Neuronal stem cell (in vitro differentiated cells): ENCODE data around the gene GCKR.

ENCODE experiments used
- DNase-seq: peaks from one replicate; pipeline ENCODE4 v3.0.0-alpha.2; 2013; ENCODE audit warnings: low spot score
- H2AFZ ChIP-seq: one replicate; pipeline ENCODE4 v1.6.1; 2013; ENCODE audit warnings: mild to moderate bottlenecking, low read length, inconsistent platforms
- H2AK5ac ChIP-seq: 2 replicates; pipeline ENCODE4 v1.6.1; 2013; ENCODE audit warnings: low read depth, mild to moderate bottlenecking, inconsistent platforms, low read length, moderate library complexity, mixed read lengths
- H2BK120ac ChIP-seq: 2 replicates; pipeline ENCODE4 v1.6.1; 2013; ENCODE audit warnings: low read depth, mild to moderate bottlenecking, inconsistent platforms, low read length, moderate library complexity, mixed read lengths
- H2BK12ac ChIP-seq: one replicate; pipeline ENCODE4 v1.6.1; 2013; ENCODE audit warnings: low read length, inconsistent platforms
- H2BK15ac ChIP-seq: 2 replicates; pipeline ENCODE4 v1.6.1; 2013; ENCODE audit warnings: mild to moderate bottlenecking, low read length, inconsistent platforms, mixed read lengths
- H2BK5ac ChIP-seq: one replicate; pipeline ENCODE4 v1.6.1; 2013; ENCODE audit warnings: inconsistent platforms, mild to moderate bottlenecking, low read length, moderate library complexity
- H3K14ac ChIP-seq: one replicate; pipeline ENCODE4 v1.6.1; 2013; ENCODE audit warnings: low read length, inconsistent platforms
- H3K18ac ChIP-seq: 2 replicates; pipeline ENCODE4 v1.6.1; 2013; ENCODE audit warnings: low read length, inconsistent platforms
- H3K23ac ChIP-seq: 2 replicates; pipeline ENCODE4 v1.6.1; 2013; ENCODE audit warnings: low read depth, mild to moderate bottlenecking, mixed read lengths, low read length, inconsistent platforms; ENCODE audit not compliant: poor library complexity
- H3K27ac ChIP-seq: replicated peaks from 3 replicates; pipeline ENCODE4 v1.5.1; 2013; ENCODE audit warnings: low read length, inconsistent platforms
- H3K27me3 ChIP-seq, 3 experiments: 2 replicates each; pipeline ENCODE4 v1.6.1; 2013; ENCODE audit warnings: low read length in 3 of 3, mild to moderate bottlenecking in 2 of 3, inconsistent platforms in 1 of 3, low read depth in 1 of 3, mixed read lengths in 1 of 3, moderate library complexity in 1 of 3; ENCODE audit not compliant: control insufficient read depth in 3 of 3, insufficient read depth in 3 of 3
- H3K36me3 ChIP-seq, 2 donors: replicated peaks in 1 of 2; 2 replicates each; pipeline ENCODE4 v1.6.1; 2013; ENCODE audit warnings: low read length in 2 of 2; ENCODE audit not compliant: control insufficient read depth in 2 of 2, insufficient read depth in 2 of 2
- H3K4ac ChIP-seq: 2 replicates; pipeline ENCODE4 v1.6.1; 2013; ENCODE audit warnings: inconsistent platforms, mild to moderate bottlenecking, low read length, moderate library complexity
- H3K4me1 ChIP-seq, 2 donors: 1 replicate in 1 of 2; 2 replicates in 1 of 2; pipeline ENCODE4 v1.6.1; 2013; ENCODE audit warnings: low read length in 2 of 2, low read depth in 1 of 2; ENCODE audit not compliant: control insufficient read depth in 2 of 2, insufficient read depth in 1 of 2
- H3K4me2 ChIP-seq: one replicate; pipeline ENCODE4 v1.6.1; 2013; ENCODE audit warnings: mild to moderate bottlenecking, low read length, inconsistent platforms; ENCODE audit not compliant: insufficient read depth, poor library complexity, severe bottlenecking
- H3K4me3 ChIP-seq, 2 donors: 2 replicates each; pipeline ENCODE4 v1.5.1; 2013; ENCODE audit warnings: low read length in 2 of 2, mild to moderate bottlenecking in 2 of 2, inconsistent platforms in 1 of 2, moderate library complexity in 1 of 2
- H3K79me1 ChIP-seq: one replicate; pipeline ENCODE4 v1.6.1; 2013; ENCODE audit warnings: low read depth, mild to moderate bottlenecking, inconsistent platforms, low read length, moderate library complexity
- H3K9ac ChIP-seq: one replicate; pipeline ENCODE4 v1.6.1; 2013; ENCODE audit warnings: mild to moderate bottlenecking, low read depth, low read length, inconsistent platforms; ENCODE audit not compliant: poor library complexity
- H3K9me3 ChIP-seq, 2 donors: replicated peaks in 1 of 2; 2 replicates each; pipeline versions ENCODE3 to v1.6.1; 2013; ENCODE audit warnings: low read length in 2 of 2, mild to moderate bottlenecking in 2 of 2, inconsistent platforms in 1 of 2, low read depth in 1 of 2, mixed read lengths in 1 of 2, moderate library complexity in 1 of 2; ENCODE audit not compliant: control insufficient read depth in 2 of 2, insufficient read depth in 1 of 2
- H4K8ac ChIP-seq: one replicate; pipeline ENCODE4 v1.6.1; 2013; ENCODE audit warnings: low read depth, mild to moderate bottlenecking, inconsistent platforms, low read length, moderate library complexity
- H4K91ac ChIP-seq: one replicate; pipeline ENCODE4 v1.6.1; 2013; ENCODE audit warnings: low read length, low read depth, mild to moderate bottlenecking, inconsistent platforms; ENCODE audit not compliant: poor library complexity
- WGBS, 2 donors: extraction: QIAGEN DNeasy Blood & Tissue Kit; methylation state at CpG; one replicate each; pipeline ENCODE4 v1.1.7; 2013; ENCODE audit warnings: missing lambda C conversion rate in 2 of 2, mixed read lengths in 1 of 2; ENCODE audit not compliant: insufficient read length in 2 of 2, insufficient replicate concordance in 1 of 2; ENCODE audit errors: extremely low coverage in 2 of 2; 5-methylcytosine and 5-hydroxymethylcytosine counted together

GCKR gene

DNA sequence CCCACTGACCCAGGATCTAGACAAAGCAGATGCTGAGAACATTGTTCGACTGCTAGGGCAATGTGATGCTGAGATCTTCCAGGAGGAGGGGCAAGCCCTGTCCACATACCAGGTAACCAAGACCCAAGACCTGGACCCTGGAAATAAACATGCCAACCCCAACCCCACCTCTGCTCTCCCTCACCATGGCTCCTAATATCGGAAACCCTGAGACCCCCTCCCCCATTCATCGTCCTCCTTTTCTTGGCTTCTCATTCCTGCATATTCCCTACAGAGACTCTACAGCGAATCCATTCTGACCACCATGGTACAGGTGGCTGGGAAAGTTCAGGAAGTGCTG lies 619 bp downstream of the GCKR start:
- no peak for DNase-seq
- no peak overlapping the region for H2BK5ac ChIP-seq
- no peaks in the 10 kb centered on the region for H3K36me3 ChIP-seq
- H3K18ac ChIP-seq = no peak overlapping the region
- H4K8ac ChIP-seq = no peak overlapping the region
- H2BK15ac ChIP-seq = no peak overlapping the region
- H2BK120ac ChIP-seq = no peak overlapping the region
- peaks cover 0 to 62% (median 10%) of the 10 kb centered on the region in 3 experiments for H3K27me3 ChIP-seq
- no peak overlapping the region for H3K27ac ChIP-seq
- H3K14ac ChIP-seq = no peak overlapping the region
- H2AK5ac ChIP-seq = peak overlapping the region; percentile 28
- H3K23ac ChIP-seq = no peak overlapping the region
- no peak overlapping the region for H3K4ac ChIP-seq
- H3K9me3 ChIP-seq = no peaks in the 10 kb centered on the region
- no CpG with 5 or more reads among the region's 4 CpGs for WGBS, 2 donors
- H4K91ac ChIP-seq = no peak overlapping the region
- H3K4me1 ChIP-seq = peaks cover 6% of the 10 kb centered on the region in 2 donors
- no peak overlapping the region for H2BK12ac ChIP-seq
- H3K79me1 ChIP-seq = no peaks in the 10 kb centered on the region
- H3K9ac ChIP-seq = peak overlapping the region; percentile 70
- no peak overlapping the region for H2AFZ ChIP-seq
- H3K4me2 ChIP-seq = no peak overlapping the region
- H3K4me3 ChIP-seq = no peak overlapping the region

DNA sequence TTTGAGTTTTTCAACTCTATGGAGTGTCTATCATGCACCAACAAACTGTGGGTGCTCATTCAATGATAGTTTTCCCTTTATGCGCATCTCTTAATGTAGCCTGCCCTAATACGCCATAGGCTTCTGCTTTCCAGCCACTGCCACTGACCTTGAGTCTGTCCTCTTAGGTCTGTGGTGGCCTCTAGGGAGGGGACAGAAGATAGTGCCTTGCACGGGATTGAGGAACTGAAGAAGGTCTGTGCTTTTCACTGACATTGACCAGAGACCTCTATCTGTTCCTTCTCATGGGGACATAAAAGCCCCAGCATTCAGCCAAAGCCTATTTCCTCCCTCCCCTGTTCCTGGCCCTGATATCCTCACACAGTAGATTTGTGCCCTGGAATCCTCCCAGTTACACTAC lies 2.3 kb downstream of the GCKR start:
- no CpG with 5 or more reads among the region's 3 CpGs for WGBS, 2 donors
- no peak overlapping the region for H2BK5ac ChIP-seq
- H2BK12ac ChIP-seq = no peak overlapping the region
- DNase-seq = no peak
- H3K4me1 ChIP-seq = peaks cover 6% of the 10 kb centered on the region in 2 donors
- no peaks in the 10 kb centered on the region for H3K36me3 ChIP-seq
- H3K18ac ChIP-seq = no peak overlapping the region
- no peak overlapping the region for H3K14ac ChIP-seq
- H3K27me3 ChIP-seq = peaks cover 0 to 70% (median 10%) of the 10 kb centered on the region in 3 experiments
- no peaks in the 10 kb centered on the region for H3K79me1 ChIP-seq
- H2AFZ ChIP-seq = no peak overlapping the region
- no peak overlapping the region for H3K4me2 ChIP-seq
- H4K91ac ChIP-seq = no peak overlapping the region
- H3K23ac ChIP-seq = no peak overlapping the region
- H2BK120ac ChIP-seq = no peak overlapping the region
- no peak overlapping the region for H2BK15ac ChIP-seq
- no peak overlapping the region for H3K27ac ChIP-seq
- no peak overlapping the region for H3K4me3 ChIP-seq
- H3K4ac ChIP-seq = no peak overlapping the region
- no peak overlapping the region for H3K9ac ChIP-seq
- no peak overlapping the region for H2AK5ac ChIP-seq
- H3K9me3 ChIP-seq = no peaks in the 10 kb centered on the region
- no peak overlapping the region for H4K8ac ChIP-seq

GRCh38 chr2:27501042-27501441 lies 4.4 kb downstream of the GCKR start:
- Histone ChIP-seq H4K91ac (no peak overlapping the region), H3K27ac (no peak overlapping the region), H3K23ac (no peak overlapping the region), H4K8ac (no peak overlapping the region), H2AK5ac (no peak overlapping the region), H2BK15ac (no peak overlapping the region), H3K18ac (no peak overlapping the region), H3K79me1 (no peaks in the 10 kb centered on the region), H3K9ac (no peak overlapping the region), H3K27me3 (peaks cover 0 to 63% (median 3%) of the 10 kb centered on the region in 3 experiments), H2BK12ac (no peak overlapping the region), H3K4ac (no peak overlapping the region), H3K14ac (no peak overlapping the region), H3K4me2 (no peak overlapping the region), H3K9me3 (peaks cover 0 to under 1% of the 10 kb centered on the region in 2 donors), H3K4me1 (no peaks in the 10 kb centered on the region), H2BK120ac (no peak overlapping the region), H3K4me3 (no peak overlapping the region), H2AFZ (no peak overlapping the region), H3K36me3 (no peaks in the 10 kb centered on the region), H2BK5ac (no peak overlapping the region)
- DNase-seq = no peak

DNA sequence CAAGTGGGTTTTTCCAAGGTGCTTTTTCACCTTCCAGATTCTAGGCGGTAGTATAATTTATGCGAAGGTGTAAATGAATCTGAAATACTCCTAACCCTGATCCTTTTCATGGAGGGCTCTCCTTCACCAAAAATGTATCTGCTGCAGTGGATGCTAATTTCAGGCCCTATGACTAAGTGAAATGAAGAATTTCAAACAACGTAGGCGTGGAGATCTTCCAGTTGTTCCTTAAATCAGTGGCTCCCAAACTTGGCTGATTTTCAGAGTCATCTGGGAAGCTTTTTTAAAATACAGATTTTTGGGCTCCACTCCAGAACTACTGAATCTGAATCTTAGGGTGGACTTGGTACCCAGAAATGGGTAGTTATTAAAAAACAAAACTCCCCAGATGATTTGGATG lies 5.5 kb downstream of the GCKR start:
- Histone ChIP-seq H3K27me3 (peaks cover 0 to 60% (median 0%) of the 10 kb centered on the region in 3 experiments), H3K18ac (no peak overlapping the region), H2BK5ac (no peak overlapping the region), H4K8ac (no peak overlapping the region), H3K79me1 (no peaks in the 10 kb centered on the region), H3K9me3 (peaks cover 0 to 2% of the 10 kb centered on the region in 2 donors), H2AFZ (no peak overlapping the region), H3K4me3 (no peak overlapping the region), H3K4me2 (no peak overlapping the region), H3K23ac (no peak overlapping the region), H2AK5ac (no peak overlapping the region), H3K4me1 (no peaks in the 10 kb centered on the region), H2BK12ac (no peak overlapping the region), H2BK15ac (no peak overlapping the region), H4K91ac (no peak overlapping the region), H3K27ac (no peak overlapping the region), H3K9ac (no peak overlapping the region), H3K14ac (no peak overlapping the region), H2BK120ac (no peak overlapping the region), H3K36me3 (no peaks in the 10 kb centered on the region), H3K4ac (no peak overlapping the region)
- no CpG with 5 or more reads among the region's 4 CpGs for WGBS, 2 donors
- DNase-seq = no peak
